ENCODE data around the gene SCG2. TPM values are rescaled to one million over a fixed set of nuclear protein-coding genes. Genes with fewer than 3 reads are reported as not detected.

The SCG2 gene
- total RNA-seq, 2 experiments from 2014 or later, result 0.12 TPM; not detected in 1

- no peaks in the 10 kb centered on the region for H3K9me3 Mint-ChIP-seq (ENCODE audit: low read depth)
- ATAC-seq (no peak), DNase-seq (no peak)
- no peak overlapping the region for H3K4me3 Mint-ChIP-seq
- no peak overlapping the region for H3K27ac Mint-ChIP-seq
- peaks cover 3% of the 10 kb centered on the region for H3K27me3 Mint-ChIP-seq
- H3K4me1 Mint-ChIP-seq, result no peaks in the 10 kb centered on the region
- CTCF ChIA-PET, result no interaction called here
- no peaks in the 10 kb centered on the region for H3K36me3 Mint-ChIP-seq
Observed at GRCh38 chr2:223625652-223626051, 23.5 kb upstream of the SCG2 start.

- ATAC-seq (no peak), DNase-seq (no peak)
- Mint-ChIP-seq H3K9me3 (ENCODE audit: low read depth) (no peaks in the 10 kb centered on the region), H3K4me3 (no peak overlapping the region), H3K4me1 (no peaks in the 10 kb centered on the region), H3K27me3 (peaks cover 12% of the 10 kb centered on the region), H3K36me3 (no peaks in the 10 kb centered on the region), H3K27ac (no peak overlapping the region)
- CTCF ChIA-PET, result no interaction called here
Observed at GRCh38 chr2:223621901-223622300, 19.7 kb upstream of the SCG2 start.

GRCh38 chr2:223619486-223620129, 17.4 kb upstream of the SCG2 start:
- CTCF ChIA-PET, result no interaction called here
- Mint-ChIP-seq H3K4me3 (no peak overlapping the region), H3K27me3 (peaks cover 16% of the 10 kb centered on the region), H3K9me3 (ENCODE audit: low read depth) (no peaks in the 10 kb centered on the region), H3K36me3 (no peaks in the 10 kb centered on the region), H3K27ac (no peak overlapping the region), H3K4me1 (no peaks in the 10 kb centered on the region)
- DNase-seq, result no peak
- ATAC-seq, result no peak

GRCh38 chr2:223618172-223619035, 16.2 kb upstream of the SCG2 start:
- H3K4me1 Mint-ChIP-seq, result no peaks in the 10 kb centered on the region
- DNase-seq (no peak), ATAC-seq (no peak)
- peaks cover 28% of the 10 kb centered on the region for H3K27me3 Mint-ChIP-seq
- no peaks in the 10 kb centered on the region for H3K36me3 Mint-ChIP-seq
- H3K9me3 Mint-ChIP-seq (ENCODE audit: low read depth), result no peaks in the 10 kb centered on the region
- no peak overlapping the region for H3K4me3 Mint-ChIP-seq
- CTCF ChIA-PET, result no interaction called here
- H3K27ac Mint-ChIP-seq, result no peak overlapping the region

- no peak for DNase-seq
- Mint-ChIP-seq H3K36me3 (no peaks in the 10 kb centered on the region), H3K9me3 (ENCODE audit: low read depth) (no peaks in the 10 kb centered on the region), H3K4me1 (no peaks in the 10 kb centered on the region), H3K27ac (no peak overlapping the region), H3K27me3 (peaks cover 42% of the 10 kb centered on the region), H3K4me3 (no peak overlapping the region)
- no peak for ATAC-seq
- CTCF ChIA-PET, result no interaction called here
Observed at GRCh38 chr2:223614534-223614933, 12.4 kb upstream of the SCG2 start.

- CTCF ChIA-PET, result no interaction called here
- Mint-ChIP-seq H3K36me3 (no peaks in the 10 kb centered on the region), H3K4me3 (no peak overlapping the region), H3K9me3 (ENCODE audit: low read depth) (no peaks in the 10 kb centered on the region), H3K4me1 (no peaks in the 10 kb centered on the region), H3K27me3 (peaks cover 36% of the 10 kb centered on the region), H3K27ac (no peak overlapping the region)
- ATAC-seq, result no peak
- no peak for DNase-seq
Observed at GRCh38 chr2:223613017-223613950, 11.1 kb upstream of the SCG2 start.

GRCh38 chr2:223612501-223612900, 10.3 kb upstream of the SCG2 start:
- Mint-ChIP-seq H3K36me3 (no peaks in the 10 kb centered on the region), H3K27ac (no peak overlapping the region), H3K27me3 (peaks cover 32% of the 10 kb centered on the region), H3K4me3 (no peak overlapping the region), H3K4me1 (no peaks in the 10 kb centered on the region), H3K9me3 (ENCODE audit: low read depth) (no peaks in the 10 kb centered on the region)
- CTCF ChIA-PET, result no interaction called here
- no peak for DNase-seq
- ATAC-seq, result no peak

GRCh38 chr2:223611061-223611460, 8.9 kb upstream of the SCG2 start:
- CTCF ChIA-PET, result no interaction called here
- Mint-ChIP-seq H3K4me1 (no peaks in the 10 kb centered on the region), H3K4me3 (no peak overlapping the region), H3K36me3 (no peaks in the 10 kb centered on the region), H3K27me3 (peaks cover 40% of the 10 kb centered on the region), H3K27ac (no peak overlapping the region), H3K9me3 (ENCODE audit: low read depth) (no peaks in the 10 kb centered on the region)
- ATAC-seq, result no peak
- no peak for DNase-seq

GRCh38 chr2:223607476-223607875, 5.3 kb upstream of the SCG2 start:
- H3K4me3 Mint-ChIP-seq, result no peak overlapping the region
- H3K27me3 Mint-ChIP-seq, result peaks cover 22% of the 10 kb centered on the region
- CTCF ChIA-PET, result no interaction called here
- H3K9me3 Mint-ChIP-seq (ENCODE audit: low read depth), result no peaks in the 10 kb centered on the region
- H3K4me1 Mint-ChIP-seq, result peaks cover 2% of the 10 kb centered on the region
- H3K27ac Mint-ChIP-seq, result no peak overlapping the region
- H3K36me3 Mint-ChIP-seq, result no peaks in the 10 kb centered on the region
- DNase-seq (no peak), ATAC-seq (no peak)

GRCh38 chr2:223606946-223607345, 4.8 kb upstream of the SCG2 start:
- Mint-ChIP-seq H3K4me3 (no peak overlapping the region), H3K36me3 (no peaks in the 10 kb centered on the region), H3K9me3 (ENCODE audit: low read depth) (no peaks in the 10 kb centered on the region), H3K27me3 (peaks cover 21% of the 10 kb centered on the region), H3K4me1 (peaks cover 2% of the 10 kb centered on the region), H3K27ac (no peak overlapping the region)
- no peak for DNase-seq
- ATAC-seq, result no peak
- CTCF ChIA-PET, result no interaction called here

GRCh38 chr2:223604231-223604630, 2.1 kb upstream of the SCG2 start:
- Mint-ChIP-seq H3K27ac (no peak overlapping the region), H3K4me3 (no peak overlapping the region), H3K36me3 (no peaks in the 10 kb centered on the region), H3K4me1 (peaks cover 2% of the 10 kb centered on the region), H3K27me3 (peaks cover 34% of the 10 kb centered on the region), H3K9me3 (ENCODE audit: low read depth) (no peaks in the 10 kb centered on the region)
- ATAC-seq (no peak), DNase-seq (no peak)
- CTCF ChIA-PET, result no interaction called here

GRCh38 chr2:223602972-223603371, 811 bp upstream of the SCG2 start:
- Mint-ChIP-seq H3K27ac (no peak overlapping the region), H3K4me1 (peaks cover 2% of the 10 kb centered on the region), H3K9me3 (ENCODE audit: low read depth) (no peaks in the 10 kb centered on the region), H3K4me3 (no peak overlapping the region), H3K36me3 (no peaks in the 10 kb centered on the region), H3K27me3 (peaks cover 41% of the 10 kb centered on the region)
- CTCF ChIA-PET, result interaction anchor here (0.6 kb wide), 1 partner anchor 118 kb away, joined by 3 read pairs; no protein-coding TSS in a partner anchor
- no peak for ATAC-seq
- DNase-seq, result no peak

GRCh38 chr2:223601018-223601417, 1.1 kb downstream of the SCG2 start:
- CTCF ChIA-PET, result interaction anchor here (1.0 to 1.1 kb wide), 2 partner anchors 114 to 629 kb away, joined by 3 to 6 read pairs; no protein-coding TSS in a partner anchor
- Mint-ChIP-seq H3K4me3 (no peak overlapping the region), H3K27me3 (peaks cover 33% of the 10 kb centered on the region), H3K4me1 (peaks cover 2% of the 10 kb centered on the region), H3K9me3 (ENCODE audit: low read depth) (no peaks in the 10 kb centered on the region), H3K36me3 (no peaks in the 10 kb centered on the region), H3K27ac (no peak overlapping the region)
- ATAC-seq (no peak), DNase-seq (no peak)

Measured in activated CD8-positive, alpha-beta memory T cell treated with anti-CD3 and anti-CD28 coated beads, Interleukin-2, amount 10 ng/mL, durations not matched to agents 7 days and 5 days (primary cell).